Panc1 (cell line): ENCODE data around the gene FAT2. TPM values are rescaled to one million over a fixed set of nuclear protein-coding genes. Genes with fewer than 3 reads are reported as not detected.

Experiments used
- ATAC-seq: fragments of 200-7000 bp; cut with Tn5 transposase; 2 replicates; pipeline ENCODE4 v1.9.1; 2020; ENCODE audit warnings: mild to moderate bottlenecking, moderate library complexity
- BruUV-seq: library from RNA; stranded (reverse); fragments of 400-500 nt; replicated peaks from 2 replicates; lab custom pipeline; 2021; lab: Mats Ljungman, UMichigan
- CTCF ChIA-PET: fragments of 300-600 bp; sonication (Branson Sonifier 250); formaldehyde crosslinking; loops from one replicate; lab custom pipeline; 2022; ENCODE audit warnings: antibody characterized with exemption; lab: Charles Lee
- POLR2A ChIA-PET: fragments of 300-600 bp; sonication (Branson Sonifier 250); formaldehyde crosslinking; loops from one replicate; lab custom pipeline; 2022; ENCODE audit warnings: antibody characterized with exemption; lab: Charles Lee
- DNase-seq: peaks from one replicate; pipeline ENCODE4 v3.0.0-alpha.2; 2010; ENCODE audit warnings: low read depth, low spot score
- H3K27ac ChIP-seq: 2 replicates; pipeline ENCODE4 v1.5.1; 2011; ENCODE audit warnings: mild to moderate bottlenecking, low read length, inconsistent platforms
- H3K27me3 ChIP-seq: fragments of 200-500 bp; sonication (Bioruptor generic); 2 replicates; pipeline ENCODE4 v1.6.0; 2014; ENCODE audit warnings: low read length, inconsistent platforms; ENCODE audit not compliant: control insufficient read depth, insufficient read depth
- H3K36me3 ChIP-seq: fragments of 200-500 bp; sonication (Bioruptor generic); 2 replicates; pipeline ENCODE4 v1.5.1; 2014; ENCODE audit warnings: inconsistent platforms, mild to moderate bottlenecking, low read length, moderate library complexity; ENCODE audit not compliant: control insufficient read depth, insufficient read depth
- H3K4me1 ChIP-seq: 2 replicates; pipeline ENCODE4 v1.5.1; 2011; ENCODE audit warnings: inconsistent platforms, mild to moderate bottlenecking, low read length, moderate library complexity; ENCODE audit not compliant: control insufficient read depth, insufficient read depth
- H3K4me3 ChIP-seq, 2 experiments: 2 replicates each; pipeline ENCODE4 v1.5.1; 2011 to 2012; ENCODE audit warnings: low read depth in 2 of 2, low read length in 2 of 2, mild to moderate bottlenecking in 2 of 2, inconsistent platforms in 1 of 2, moderate library complexity in 1 of 2
- H3K9me3 ChIP-seq: fragments of 200-500 bp; sonication (Bioruptor generic); 2 replicates; pipeline ENCODE4 v1.5.1; 2014; ENCODE audit warnings: low read depth, mild to moderate bottlenecking, inconsistent platforms, low read length, moderate library complexity; ENCODE audit not compliant: control insufficient read depth, insufficient read depth
- POLR2AphosphoS5 ChIP-seq: IDR thresholded peaks from 2 replicates; pipeline ENCODE4 v1.6.1; 2012; ENCODE audit warnings: mild to moderate bottlenecking, low read depth, low read length, moderate library complexity
- REST ChIP-seq, 2 experiments: IDR thresholded peaks; 2 replicates each; pipeline ENCODE4 v1.6.1; 2011 to 2012; ENCODE audit warnings: low read depth in 2 of 2, control low read depth in 1 of 2, low read length in 1 of 2, mild to moderate bottlenecking in 1 of 2, moderate library complexity in 1 of 2; ENCODE audit not compliant: insufficient read depth in 1 of 2
- SIN3A ChIP-seq: IDR thresholded peaks from 2 replicates; pipeline ENCODE4 v1.6.1; 2012; ENCODE audit warnings: low read depth, mild to moderate bottlenecking, low read length, moderate library complexity, borderline replicate concordance; ENCODE audit not compliant: insufficient read depth
- TCF7L2 ChIP-seq: IDR thresholded peaks from 2 replicates; pipeline ENCODE4 v1.6.1; 2011; ENCODE audit warnings: mild to moderate bottlenecking, low read depth, low read length, inconsistent platforms
- in situ Hi-C: cut with HindIII; loops from 2 replicates; pipeline ENCODE4 v1.10.0; 2016; ENCODE audit warnings: low sequenced_read_pairs, low pct_unique_long_range_greater_than_20kb
- intact Hi-C: fragments of 100-400 bp; cut with micrococcal nuclease; formaldehyde crosslinking; loops from one replicate; pipeline ENCODE4 v1.10.0; 2022; ENCODE audit not compliant: unreplicated experiment
- total RNA-seq: library from RNA; stranded (reverse); gene quantifications from one replicate; pipeline ENCODE4 v1.2.1, GENCODE V29; 2021; ENCODE audit not compliant: unreplicated experiment
- TF ChIP-seq, protein P1 (sequence below): fragments of 450-650 bp; IDR thresholded peaks from 2 replicates; pipeline ENCODE4 v1.5.1; 2017; ENCODE audit warnings: mild to moderate bottlenecking

FAT2 gene
- total RNA-seq, 1 experiment from 2014 or later, result not detected

GRCh38 chr5:151584057-151584937 is 6.8 kb downstream of the FAT2 start:
- ChIA-PET POLR2A (no interaction called here), CTCF (no interaction called here)
- ATAC-seq (no peak), DNase-seq (no peak)
- intact Hi-C loops (no loop called here), in situ Hi-C loops (no loop called here)
- H3K4me3 ChIP-seq, result no peak overlapping the region
- no peak for TF ChIP-seq TCF7L2
- no peaks in the 10 kb centered on the region for H3K4me1 ChIP-seq
- no TSS peak for BruUV-seq
- H3K27ac ChIP-seq, result no peak overlapping the region
- no peaks in the 10 kb centered on the region for H3K27me3 ChIP-seq
- H3K36me3 ChIP-seq, result no peaks in the 10 kb centered on the region
- no peaks in the 10 kb centered on the region for H3K9me3 ChIP-seq

DNA sequence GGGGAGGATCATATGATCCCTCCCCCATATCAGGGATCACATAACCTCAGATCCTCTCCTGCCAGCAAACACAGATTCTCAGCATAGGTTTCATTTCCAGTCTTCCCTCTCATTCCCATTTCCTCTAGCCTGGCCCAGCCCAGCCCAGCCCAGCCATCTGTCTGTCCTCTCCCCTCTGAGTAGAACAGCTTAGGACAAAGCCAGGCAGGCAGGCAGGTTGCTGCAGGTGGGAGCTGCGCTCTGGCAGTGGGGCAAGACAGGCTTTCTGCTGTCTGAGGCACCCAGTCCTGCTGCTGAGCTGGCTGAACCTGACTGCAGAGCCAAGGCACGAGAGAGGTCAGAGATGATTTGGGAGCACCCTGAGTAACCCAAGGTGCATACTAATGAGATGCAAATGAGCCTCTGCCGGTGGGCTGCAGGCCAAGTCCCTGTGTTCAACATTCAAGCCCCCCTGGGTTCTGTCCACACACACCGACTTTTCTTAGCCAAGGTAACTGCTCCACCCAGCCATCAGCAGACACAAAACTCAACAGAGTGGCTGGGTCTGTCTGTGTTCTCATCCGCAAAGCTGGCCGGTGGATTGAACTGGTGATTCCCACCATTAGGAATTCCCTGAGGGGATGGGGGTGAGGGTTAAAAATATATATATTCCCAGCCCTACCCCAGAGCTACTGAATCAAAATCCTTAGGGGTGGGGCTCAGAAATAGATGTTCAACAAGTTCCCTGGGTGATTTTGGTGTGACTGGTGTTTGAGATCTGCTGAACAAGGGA is 9.1 kb downstream of the FAT2 start:
- Histone ChIP-seq H3K4me1 (no peaks in the 10 kb centered on the region), H3K27me3 (no peaks in the 10 kb centered on the region), H3K4me3 (no peak overlapping the region), H3K9me3 (no peaks in the 10 kb centered on the region), H3K27ac (no peak overlapping the region), H3K36me3 (no peaks in the 10 kb centered on the region)
- POLR2A ChIA-PET, result no interaction called here
- DNase-seq (no peak), ATAC-seq (no peak)
- no peak for TF ChIP-seq POLR2AphosphoS5
- no peak for TF ChIP-seq REST (IDR thresholded peaks at IDR 0.05; ENCODE audit: insufficient read depth in 1 of 2, low read depth in 2 of 2, low read length in 1 of 2)
- no peak for TF ChIP-seq SIN3A
- no peak for TF ChIP-seq TCF7L2
- TF ChIP-seq, protein P1, sequence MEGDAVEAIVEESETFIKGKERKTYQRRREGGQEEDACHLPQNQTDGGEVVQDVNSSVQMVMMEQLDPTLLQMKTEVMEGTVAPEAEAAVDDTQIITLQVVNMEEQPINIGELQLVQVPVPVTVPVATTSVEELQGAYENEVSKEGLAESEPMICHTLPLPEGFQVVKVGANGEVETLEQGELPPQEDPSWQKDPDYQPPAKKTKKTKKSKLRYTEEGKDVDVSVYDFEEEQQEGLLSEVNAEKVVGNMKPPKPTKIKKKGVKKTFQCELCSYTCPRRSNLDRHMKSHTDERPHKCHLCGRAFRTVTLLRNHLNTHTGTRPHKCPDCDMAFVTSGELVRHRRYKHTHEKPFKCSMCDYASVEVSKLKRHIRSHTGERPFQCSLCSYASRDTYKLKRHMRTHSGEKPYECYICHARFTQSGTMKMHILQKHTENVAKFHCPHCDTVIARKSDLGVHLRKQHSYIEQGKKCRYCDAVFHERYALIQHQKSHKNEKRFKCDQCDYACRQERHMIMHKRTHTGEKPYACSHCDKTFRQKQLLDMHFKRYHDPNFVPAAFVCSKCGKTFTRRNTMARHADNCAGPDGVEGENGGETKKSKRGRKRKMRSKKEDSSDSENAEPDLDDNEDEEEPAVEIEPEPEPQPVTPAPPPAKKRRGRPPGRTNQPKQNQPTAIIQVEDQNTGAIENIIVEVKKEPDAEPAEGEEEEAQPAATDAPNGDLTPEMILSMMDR, result no peak
- CTCF ChIA-PET, result interaction anchor here (0.6 kb wide), 1 partner anchor 136 kb away, joined by 6 read pairs; no protein-coding TSS in a partner anchor
- in situ Hi-C loops, result no loop called here
- intact Hi-C loops, result no loop called here
- no TSS peak for BruUV-seq
